HUES64 (cell line): ENCODE measurements around the gene TRIM66.

ENCODE experiments used
- H3K27ac ChIP-seq: 2 replicates; pipeline ENCODE4 v1.7.0; 2013; ENCODE audit warnings: low read depth, low read length, inconsistent platforms
- H3K27me3 ChIP-seq: 2 replicates; pipeline ENCODE4 v1.6.1; 2013; ENCODE audit warnings: mild to moderate bottlenecking, low read length; ENCODE audit not compliant: insufficient read depth
- H3K36me3 ChIP-seq: 2 replicates; pipeline ENCODE4 v1.6.1; 2013; ENCODE audit warnings: mild to moderate bottlenecking, low read length; ENCODE audit not compliant: insufficient read depth
- H3K4me1 ChIP-seq: 2 replicates; pipeline ENCODE4 v1.6.1; 2013; ENCODE audit warnings: mild to moderate bottlenecking, low read length, moderate library complexity; ENCODE audit not compliant: insufficient read depth
- H3K4me3 ChIP-seq: 2 replicates; pipeline ENCODE4 v1.5.1; 2013; ENCODE audit warnings: mild to moderate bottlenecking, low read length, moderate library complexity
- H3K9ac ChIP-seq: 2 replicates; pipeline ENCODE4 v1.6.1; 2013; ENCODE audit warnings: mild to moderate bottlenecking, low read depth, low read length
- H3K9me3 ChIP-seq: 2 replicates; pipeline ENCODE4 v1.6.1; 2013; ENCODE audit warnings: low read depth, low read length; ENCODE audit not compliant: insufficient read depth
- WGBS: fragments of 150-250, 120-280 bp; methylation state at CpG from one replicate; pipeline ENCODE4 v1.1.7; 2013; ENCODE audit warnings: missing lambda C conversion rate; 5-methylcytosine and 5-hydroxymethylcytosine counted together

TRIM66 gene

GRCh38 chr11:8713760-8714454, 31.4 kb upstream of the TRIM66 start:
- WGBS = 90% methylated on average over 8 of the region's 8 CpGs
- Histone ChIP-seq H3K4me1 (peaks cover 15% of the 10 kb centered on the region; the same call in 1 of the 2 replicates), H3K27ac (no peak overlapping the region; the same call in 1 of the 2 replicates), H3K4me3 (no peak overlapping the region), H3K9me3 (no peaks in the 10 kb centered on the region), H3K36me3 (peaks cover 36% of the 10 kb centered on the region; the same call in 1 of the 2 replicates), H3K27me3 (no peaks in the 10 kb centered on the region), H3K9ac (no peak overlapping the region)

- Histone ChIP-seq H3K4me1 (peaks cover 3% of the 10 kb centered on the region; the same call in 1 of the 2 replicates), H3K9ac (no peak overlapping the region), H3K4me3 (no peak overlapping the region), H3K27ac (no peak overlapping the region), H3K9me3 (no peaks in the 10 kb centered on the region), H3K36me3 (peaks cover 36% of the 10 kb centered on the region; the same call in 1 of the 2 replicates), H3K27me3 (no peaks in the 10 kb centered on the region)
- 96% methylated on average over 12 of the region's 12 CpGs for WGBS
Observed at GRCh38 chr11:8712506-8712905, 30.0 kb upstream of the TRIM66 start.

- WGBS = 90% methylated on average over 5 of the region's 5 CpGs
- Histone ChIP-seq H3K36me3 (peaks cover 32% of the 10 kb centered on the region; the same call in 1 of the 2 replicates), H3K4me3 (no peak overlapping the region), H3K9ac (no peak overlapping the region), H3K27ac (no peak overlapping the region), H3K4me1 (no peaks in the 10 kb centered on the region), H3K27me3 (no peaks in the 10 kb centered on the region), H3K9me3 (no peaks in the 10 kb centered on the region)
Observed at GRCh38 chr11:8711895-8712442, 29.5 kb upstream of the TRIM66 start.

- Histone ChIP-seq H3K36me3 (peaks cover 35% of the 10 kb centered on the region), H3K4me3 (no peak overlapping the region), H3K27me3 (no peaks in the 10 kb centered on the region), H3K9me3 (no peaks in the 10 kb centered on the region), H3K9ac (no peak overlapping the region), H3K27ac (peak overlapping the region; percentile 89), H3K4me1 (no peaks in the 10 kb centered on the region)
- 91% methylated on average over 4 of the region's 4 CpGs for WGBS
Observed at GRCh38 chr11:8709777-8710176, 27.3 kb upstream of the TRIM66 start.

- H3K9me3 ChIP-seq = no peaks in the 10 kb centered on the region
- no peaks in the 10 kb centered on the region for H3K4me1 ChIP-seq
- WGBS = 63% methylated on average over 11 of the region's 12 CpGs
- no peaks in the 10 kb centered on the region for H3K27me3 ChIP-seq
- H3K36me3 ChIP-seq = peaks cover 28% of the 10 kb centered on the region
- H3K27ac ChIP-seq = peak overlapping the region; percentile 89
- H3K9ac ChIP-seq = peak overlapping the region; percentile 48; the same call in 1 of the 2 replicates
- no peak overlapping the region for H3K4me3 ChIP-seq
Observed at GRCh38 chr11:8709002-8709672, 26.7 kb upstream of the TRIM66 start.

- H3K36me3 ChIP-seq = peaks cover 21% of the 10 kb centered on the region
- 88% methylated on average over 10 of the region's 10 CpGs for WGBS
- peak overlapping the region; percentile 89; the same call in 1 of the 2 replicates for H3K27ac ChIP-seq
- no peaks in the 10 kb centered on the region for H3K4me1 ChIP-seq
- H3K4me3 ChIP-seq = no peak overlapping the region
- no peak overlapping the region; the same call in 1 of the 2 replicates for H3K9ac ChIP-seq
- no peaks in the 10 kb centered on the region for H3K27me3 ChIP-seq
- no peaks in the 10 kb centered on the region for H3K9me3 ChIP-seq
Observed at GRCh38 chr11:8707541-8708191, 25.2 kb upstream of the TRIM66 start.

- no peak overlapping the region for H3K4me3 ChIP-seq
- 0 out of 2 replicates have a peak, but pooled peaks cover 5% of the 10 kb centered on the region for H3K4me1 ChIP-seq
- no peak overlapping the region for H3K27ac ChIP-seq
- H3K9me3 ChIP-seq = no peaks in the 10 kb centered on the region
- no peak overlapping the region for H3K9ac ChIP-seq
- H3K27me3 ChIP-seq = no peaks in the 10 kb centered on the region
- H3K36me3 ChIP-seq = peaks cover 17% of the 10 kb centered on the region
- WGBS = 96% methylated on average over 14 of the region's 14 CpGs
Observed at GRCh38 chr11:8706673-8707432, 24.4 kb upstream of the TRIM66 start.

GRCh38 chr11:8705146-8705545, 22.7 kb upstream of the TRIM66 start:
- no peaks in the 10 kb centered on the region for H3K9me3 ChIP-seq
- H3K27me3 ChIP-seq = no peaks in the 10 kb centered on the region
- no peak overlapping the region for H3K9ac ChIP-seq
- H3K36me3 ChIP-seq = peaks cover 11% of the 10 kb centered on the region
- no peak overlapping the region for H3K4me3 ChIP-seq
- H3K4me1 ChIP-seq = peaks cover 19% of the 10 kb centered on the region
- H3K27ac ChIP-seq = no peak overlapping the region
- 93% methylated on average over 5 of the region's 5 CpGs for WGBS

- Histone ChIP-seq H3K36me3 (peaks cover 11% of the 10 kb centered on the region), H3K9me3 (no peaks in the 10 kb centered on the region), H3K27me3 (no peaks in the 10 kb centered on the region), H3K4me3 (no peak overlapping the region), H3K27ac (no peak overlapping the region), H3K4me1 (peaks cover 27% of the 10 kb centered on the region), H3K9ac (no peak overlapping the region)
- 89% methylated on average over 2 of the region's 2 CpGs for WGBS
Observed at GRCh38 chr11:8704136-8704535, 21.7 kb upstream of the TRIM66 start.

- Histone ChIP-seq H3K36me3 (peaks cover 20% of the 10 kb centered on the region), H3K9me3 (no peaks in the 10 kb centered on the region), H3K27me3 (no peaks in the 10 kb centered on the region), H3K27ac (no peak overlapping the region), H3K4me3 (no peak overlapping the region), H3K4me1 (peaks cover 39% of the 10 kb centered on the region), H3K9ac (no peak overlapping the region)
- WGBS = 92% methylated on average over 14 of the region's 14 CpGs
Observed at GRCh38 chr11:8702598-8702915, 20.1 kb upstream of the TRIM66 start.
